Activated CD4-positive, alpha-beta T cell treated with anti-CD3 and anti-CD28 coated beads, Interleukin-2, amount 50 U/mL, for 24 hours (primary cell): ENCODE measurements around the gene SFTPD.
"Not testable (repeated sequence)": the region's sequence is repeated elsewhere in the genome, so short reads cannot be mapped to it uniquely, and the experiment has no call there.

Source experiments
- DNase-seq, 2 donors: peaks; one replicate each; pipeline ENCODE4 v3.0.0-alpha.2; 2020; ENCODE audit warnings: low read depth in 1 of 2, low spot score in 1 of 2

The SFTPD gene

GRCh38 chr10:79948976-79949722 is at the start of gene SFTPD:
Gene SFTPD, minus strand, starts transcription at chr10:79949105. Its CDS starts 2,446 bp downstream, at chr10:79946659.
- DNase-seq, result no peak

- no peak for DNase-seq
Observed at GRCh38 chr10:79995979-79996634, 47.2 kb upstream of the SFTPD start.

DNA sequence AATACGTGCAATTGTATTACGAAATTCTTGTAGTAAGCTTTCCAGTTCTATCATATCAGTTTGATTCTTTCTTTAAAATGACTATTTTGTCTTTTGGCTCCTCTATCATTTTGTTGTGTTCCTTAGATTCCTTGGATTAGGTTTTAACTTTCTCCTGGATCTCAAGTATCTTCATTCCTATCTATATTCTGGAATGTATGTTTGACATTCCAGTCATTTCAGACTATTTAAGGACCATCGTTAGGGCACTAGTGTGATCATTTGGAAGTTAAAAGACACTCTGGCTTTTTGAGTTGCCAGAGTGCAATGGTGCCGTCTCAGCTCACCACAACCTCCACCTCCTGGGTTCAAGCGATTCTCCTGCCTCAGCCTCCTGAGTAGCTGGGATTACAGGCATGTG is 45.7 kb upstream of the SFTPD start:
- no peak for DNase-seq

- not testable (repeated sequence) for DNase-seq
Observed at GRCh38 chr10:79988199-79988598, 39.3 kb upstream of the SFTPD start.

DNA sequence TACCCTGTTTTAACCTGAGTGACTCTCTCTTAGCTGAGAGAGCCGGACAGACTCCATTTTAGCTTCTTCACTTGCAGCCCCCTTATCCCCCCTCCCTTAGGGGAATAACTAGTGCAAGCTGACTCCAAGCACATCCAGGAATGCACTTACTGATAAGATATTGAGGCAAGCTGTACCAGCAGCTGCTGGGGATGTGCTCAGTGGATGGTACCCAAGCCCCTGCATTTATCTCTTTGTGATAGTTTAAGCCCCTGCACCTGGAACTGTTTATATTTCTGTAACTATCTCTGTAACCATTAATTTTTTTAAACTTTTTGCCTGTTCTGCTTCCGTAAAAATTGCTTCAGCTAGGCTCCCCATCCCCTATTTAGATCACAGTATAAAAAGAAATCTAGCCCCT is 37.8 kb upstream of the SFTPD start:
- DNase-seq, result not testable (repeated sequence)

DNA sequence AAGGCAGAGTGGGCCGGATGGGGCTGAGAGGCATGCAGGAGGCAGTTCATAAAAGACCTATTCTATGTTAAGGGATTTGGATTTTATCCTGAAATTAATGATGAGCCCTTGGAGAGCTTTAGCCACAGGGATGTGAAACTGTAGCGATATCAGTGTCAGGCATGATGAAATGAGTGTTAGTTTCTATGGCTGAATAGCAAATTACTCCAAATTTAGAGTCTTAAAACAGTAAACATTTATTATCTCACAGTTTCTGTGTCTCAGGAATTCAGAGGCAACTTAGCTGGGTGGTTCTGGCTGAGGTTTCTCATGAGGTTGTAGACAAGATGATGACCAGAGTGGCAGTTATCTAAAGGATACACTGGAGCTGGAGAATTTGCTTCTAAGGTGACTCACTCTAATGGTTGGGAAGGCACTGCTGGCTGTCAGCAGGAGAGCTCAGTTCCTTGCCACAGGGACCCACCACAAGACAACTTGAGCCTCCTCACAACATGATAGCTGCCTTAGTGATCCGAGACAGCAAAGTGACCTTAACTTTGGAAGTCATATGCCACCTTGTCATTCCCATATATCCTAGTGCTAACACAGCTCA is 36.7 kb upstream of the SFTPD start:
- no peak for DNase-seq

- DNase-seq, result peak in 1 of 2 donors; percentile 7
Observed at GRCh38 chr10:79984851-79985250, 35.9 kb upstream of the SFTPD start.

DNA sequence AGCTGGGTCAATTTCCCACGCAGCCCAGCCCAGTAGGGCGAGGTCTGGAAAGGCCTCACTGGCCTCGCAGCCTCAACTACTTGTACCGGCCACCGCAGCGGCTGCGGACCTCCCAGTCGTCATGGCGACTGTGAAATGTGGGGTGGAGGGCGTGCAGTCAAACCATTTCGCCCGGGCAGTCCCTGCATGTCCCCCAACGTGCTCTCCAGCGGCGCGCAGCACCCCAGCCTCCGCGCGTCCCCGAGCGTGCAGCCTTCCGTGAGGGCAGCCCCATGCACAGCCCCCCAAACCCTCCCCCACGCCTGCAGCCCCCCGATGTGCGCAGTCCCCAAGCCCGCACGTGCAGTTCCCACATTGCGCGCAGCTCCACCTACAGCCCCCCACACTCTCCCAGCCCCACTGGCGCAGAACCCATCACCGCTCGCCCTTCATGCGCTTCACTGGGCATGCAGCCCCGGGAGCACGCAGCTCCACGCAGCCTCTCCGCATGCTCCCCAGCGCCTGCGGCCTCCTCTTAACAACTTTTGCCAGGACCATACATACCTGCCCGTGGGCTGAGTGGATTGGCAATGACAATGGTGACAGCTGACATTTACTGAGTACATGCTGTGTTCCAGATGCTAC is 34.5 kb upstream of the SFTPD start:
- no peak for DNase-seq

- no peak for DNase-seq
Observed at GRCh38 chr10:79982861-79983260, 34.0 kb upstream of the SFTPD start.

- no peak for DNase-seq
Observed at GRCh38 chr10:79982362-79982800, 33.5 kb upstream of the SFTPD start.

DNA sequence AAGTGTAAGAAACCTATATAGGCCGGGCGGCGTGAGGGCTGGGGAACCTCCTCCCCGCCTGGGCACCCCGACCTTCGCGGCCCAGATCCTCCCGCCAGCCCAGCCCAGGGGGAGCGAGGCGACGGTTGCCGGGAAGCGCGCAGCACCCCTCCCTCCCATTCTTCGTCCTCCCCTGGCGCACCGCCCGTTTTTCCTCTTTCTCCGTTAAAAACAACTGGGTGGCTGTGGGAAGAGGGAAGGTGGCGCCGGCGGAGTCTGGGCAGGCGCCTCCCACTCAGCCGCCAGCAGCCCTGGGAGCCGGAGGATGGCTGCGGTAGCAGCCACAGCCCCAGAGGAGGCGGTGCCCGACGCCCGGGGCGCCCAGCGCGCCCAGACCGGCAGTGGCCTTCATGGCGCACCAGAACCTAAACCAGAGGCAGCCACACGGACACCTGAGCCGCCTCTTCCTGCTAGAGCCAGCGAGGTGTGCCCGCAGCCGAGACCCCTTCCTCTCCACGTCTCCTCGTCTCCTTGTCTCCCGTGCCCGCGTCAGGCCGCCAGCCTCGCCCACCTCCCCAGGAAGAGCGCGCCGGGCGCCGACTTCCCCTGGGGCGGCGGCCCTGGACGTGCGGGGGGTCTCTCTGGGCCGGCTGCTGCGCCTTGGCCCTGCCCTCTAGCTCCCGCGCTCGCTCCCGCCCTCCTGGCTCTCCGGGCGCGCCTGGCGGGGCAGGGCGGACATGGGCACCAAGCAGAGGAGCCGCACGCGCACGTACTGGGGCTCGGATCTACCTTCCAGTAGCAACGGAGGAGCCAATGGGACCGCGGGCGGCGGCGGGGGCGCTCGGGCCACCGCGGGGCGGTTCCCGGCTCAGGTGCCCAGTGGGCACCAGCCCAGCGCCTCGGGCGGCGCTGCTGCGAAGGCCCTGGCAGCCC is 32.8 kb upstream of the SFTPD start:
- no peak for DNase-seq

DNA sequence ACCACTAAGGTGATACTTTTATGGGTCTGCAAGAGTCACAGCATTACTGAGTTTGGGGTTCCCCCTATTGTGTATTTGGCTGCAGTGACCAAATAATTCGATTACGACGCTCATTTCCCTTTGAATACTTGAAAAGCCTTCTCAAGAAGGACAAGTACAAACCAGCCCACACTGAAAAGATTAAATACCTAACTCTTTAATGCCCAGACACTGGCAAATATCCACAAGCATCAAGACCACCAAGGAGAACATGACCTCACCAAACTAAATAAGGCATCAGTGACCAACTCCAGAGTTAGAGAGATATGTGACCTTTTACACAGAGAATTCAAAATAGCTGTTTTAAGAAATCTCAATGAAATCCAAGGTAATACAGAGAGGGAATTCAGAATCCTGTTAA is 31.8 kb upstream of the SFTPD start:
- no peak for DNase-seq

DNA sequence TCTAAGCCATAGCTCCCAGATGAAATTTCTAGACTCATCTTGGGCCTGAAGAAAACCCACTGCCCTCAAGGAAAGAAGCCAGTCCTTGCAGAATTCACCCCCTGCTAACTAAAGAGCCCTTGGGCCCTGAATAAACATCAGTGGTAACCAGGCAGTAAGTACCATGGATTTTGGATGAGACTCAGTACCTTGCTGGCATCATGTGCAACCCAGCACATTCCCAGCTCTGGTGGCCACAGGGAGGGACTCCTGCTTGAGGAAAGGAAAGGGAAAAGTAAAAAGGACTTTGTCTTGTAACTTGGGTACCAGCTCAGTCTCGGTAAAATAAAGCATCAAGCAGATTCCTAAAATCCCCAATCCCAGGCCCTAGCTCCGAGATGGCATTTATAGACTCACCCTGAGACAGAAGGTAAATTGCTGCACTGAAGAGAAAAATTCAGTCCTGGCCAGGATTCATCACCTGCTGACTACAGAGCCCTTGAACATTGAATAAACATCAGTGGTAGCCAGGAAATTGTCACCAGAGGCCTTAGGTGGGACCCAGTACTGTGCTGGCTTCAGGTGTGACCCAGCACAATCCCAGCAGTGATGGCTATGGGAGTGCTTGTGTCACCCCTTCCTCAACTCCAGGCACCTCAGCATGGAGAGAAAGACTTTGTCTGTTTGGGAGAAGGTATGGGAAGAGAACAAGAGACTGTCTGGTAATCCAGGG is 31.2 kb upstream of the SFTPD start:
- no peak for DNase-seq

DNA sequence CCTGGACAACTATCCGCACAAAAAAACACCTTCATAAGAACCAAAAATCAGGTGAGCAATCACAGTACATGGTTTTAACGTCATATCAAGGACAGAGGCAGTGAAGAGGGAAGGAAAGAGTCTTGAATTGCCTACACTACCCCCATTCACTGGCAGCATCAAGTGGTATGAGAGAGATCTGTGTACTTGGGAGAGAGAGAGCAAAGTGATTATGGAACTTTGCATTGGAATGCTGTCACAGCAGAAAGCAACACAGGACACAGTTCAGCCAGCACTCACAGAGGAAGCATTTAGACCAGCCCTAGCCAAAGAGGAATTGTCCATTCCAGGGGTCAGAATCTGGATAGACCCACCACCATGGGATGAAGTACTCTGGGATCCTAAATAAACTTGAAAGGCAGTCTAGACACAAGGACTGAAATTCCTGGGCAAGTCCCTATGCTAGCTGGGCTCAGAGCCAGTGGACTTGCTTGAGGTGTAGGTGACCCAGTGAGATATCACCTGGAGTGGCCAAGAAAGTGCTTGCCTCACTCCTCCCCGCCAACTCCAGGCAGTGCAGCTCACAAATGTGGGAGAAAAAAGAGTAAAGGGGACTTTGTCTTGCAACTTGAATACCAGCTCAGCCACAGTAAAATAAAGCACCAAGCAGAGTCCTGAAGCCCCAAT is 30.5 kb upstream of the SFTPD start:
- DNase-seq, result no peak

DNA sequence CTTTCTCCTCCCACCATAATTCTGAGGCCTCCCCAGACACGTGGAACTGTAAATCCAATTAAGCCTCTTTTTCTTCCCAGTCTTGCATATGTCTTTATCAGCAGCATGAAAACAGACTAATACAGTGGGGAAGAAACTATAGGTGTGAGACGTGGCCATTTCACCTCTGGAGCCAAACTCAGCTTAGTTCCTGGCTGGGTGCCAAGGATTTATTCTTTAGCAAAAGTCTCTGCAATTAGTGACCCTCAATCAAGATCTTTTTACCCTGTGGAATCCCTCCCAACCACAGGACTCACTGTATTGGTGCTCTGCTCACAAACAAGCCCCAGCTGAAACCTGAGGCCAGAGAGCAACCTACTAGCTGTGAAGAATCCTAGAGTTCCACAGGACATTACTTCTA is 28.1 kb upstream of the SFTPD start:
- no peak for DNase-seq

- DNase-seq, result no peak
Observed at GRCh38 chr10:79970062-79970461, 21.2 kb upstream of the SFTPD start.

DNA sequence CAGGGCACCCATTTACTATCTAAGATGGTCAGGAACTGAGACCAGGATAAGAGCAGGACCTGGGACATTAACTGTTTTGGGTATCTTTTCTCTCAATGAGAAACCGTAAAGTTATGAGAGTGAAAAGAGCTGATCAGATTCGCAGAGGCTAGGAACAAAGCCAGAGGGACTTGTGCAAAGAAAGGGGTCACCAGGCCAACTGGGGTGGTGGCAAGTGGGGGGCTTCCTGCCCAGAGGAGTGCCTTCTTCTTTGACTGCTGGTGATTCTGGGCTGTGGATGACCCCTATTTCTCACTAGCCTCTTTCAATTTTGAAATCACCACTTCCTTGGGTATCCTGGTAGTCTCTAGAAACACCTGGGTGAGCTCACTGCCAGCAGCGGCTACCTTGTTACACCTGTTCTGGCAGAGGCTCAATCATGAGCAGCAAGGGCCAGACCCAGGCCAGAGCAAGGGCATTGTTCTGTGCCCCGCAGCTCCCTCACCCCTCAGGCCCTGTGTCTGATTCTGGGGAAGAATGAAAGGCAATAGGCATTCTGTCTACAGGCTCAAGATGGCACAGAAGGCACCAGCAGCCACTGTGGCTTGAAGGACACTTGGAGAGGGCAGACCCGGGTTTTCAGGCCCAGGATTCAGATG is 999 bp downstream of the SFTPD start:
- DNase-seq, result no peak

DNA sequence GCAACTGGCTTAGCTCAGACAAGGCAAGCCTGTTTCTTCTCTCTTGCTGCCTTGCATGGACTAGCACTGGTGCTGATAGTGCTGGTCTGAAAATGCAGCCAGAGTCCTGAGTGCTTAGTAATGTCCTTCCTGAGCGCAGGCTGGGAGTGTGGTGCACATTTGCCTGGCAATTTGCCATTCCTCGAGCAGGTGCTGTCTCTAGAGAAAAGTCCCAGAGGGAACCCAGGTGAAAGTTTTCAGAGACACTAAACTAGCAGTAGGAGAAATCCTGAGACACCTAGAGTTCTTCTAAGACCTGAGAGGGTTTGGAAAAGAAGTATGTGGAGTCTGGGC is 1.9 kb downstream of the SFTPD start:
- DNase-seq, result no peak
